ENCODE measurements around the gene OR5K1.

Gene OR5K1

GRCh38 chr3:98462901-98463300 lies at the start of gene OR5K1:
OR5K1 (plus strand) TSS chr3:98463201; CDS start chr3:98469577, 6,376 bp downstream.
- DNase-seq: no peak

DNA sequence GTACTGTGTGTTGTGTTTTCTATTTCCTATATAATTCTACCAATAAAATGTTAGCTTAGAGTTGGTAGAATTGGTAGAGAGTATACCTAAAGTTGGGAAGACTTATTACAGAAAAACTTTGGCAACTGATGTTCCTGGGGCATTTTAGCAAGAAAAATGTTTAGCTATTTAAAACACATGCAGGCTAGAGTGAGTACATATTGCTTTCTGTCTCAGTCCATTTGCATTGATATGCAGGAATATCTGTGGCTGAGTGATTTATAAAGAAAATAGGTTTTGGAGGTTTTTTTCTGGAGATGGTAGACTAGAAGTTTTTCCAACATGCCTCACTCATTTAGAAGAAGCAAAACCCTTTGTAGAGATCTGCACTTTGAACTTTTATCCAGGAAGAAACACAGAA lies 30.4 kb upstream of the OR5K1 start:
- DNase-seq: no peak

- DNase-seq: no peak
These were observed 29.2 kb upstream of the OR5K1 start for GRCh38 chr3:98433764-98434163.

GRCh38 chr3:98434412-98434811 lies 28.6 kb upstream of the OR5K1 start:
- DNase-seq: no peak

GRCh38 chr3:98440283-98440682 lies 22.7 kb upstream of the OR5K1 start:
- no peak for DNase-seq

DNA sequence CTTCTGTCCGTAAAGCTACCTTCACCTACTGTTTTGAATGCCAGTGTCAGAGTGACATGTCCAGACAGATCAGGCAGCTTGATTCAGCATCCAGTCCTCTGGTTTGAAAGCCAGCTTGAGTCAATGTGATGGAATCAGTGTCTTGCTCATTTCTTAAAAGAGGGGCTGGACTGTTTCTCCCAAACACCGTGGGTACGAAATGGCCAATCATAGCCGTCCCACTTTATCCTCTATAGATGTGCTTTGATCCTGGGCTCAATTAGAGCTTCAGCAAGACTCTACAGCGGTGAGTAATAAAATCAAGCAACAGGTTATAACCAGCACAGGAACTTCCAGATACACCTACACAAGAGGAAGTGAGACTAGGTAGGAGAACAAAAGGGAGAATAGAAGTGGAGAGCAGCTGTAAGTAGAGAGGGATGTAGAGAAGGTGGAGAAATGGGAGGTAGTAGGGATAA lies 17.0 kb upstream of the OR5K1 start:
- DNase-seq: no peak

DNA sequence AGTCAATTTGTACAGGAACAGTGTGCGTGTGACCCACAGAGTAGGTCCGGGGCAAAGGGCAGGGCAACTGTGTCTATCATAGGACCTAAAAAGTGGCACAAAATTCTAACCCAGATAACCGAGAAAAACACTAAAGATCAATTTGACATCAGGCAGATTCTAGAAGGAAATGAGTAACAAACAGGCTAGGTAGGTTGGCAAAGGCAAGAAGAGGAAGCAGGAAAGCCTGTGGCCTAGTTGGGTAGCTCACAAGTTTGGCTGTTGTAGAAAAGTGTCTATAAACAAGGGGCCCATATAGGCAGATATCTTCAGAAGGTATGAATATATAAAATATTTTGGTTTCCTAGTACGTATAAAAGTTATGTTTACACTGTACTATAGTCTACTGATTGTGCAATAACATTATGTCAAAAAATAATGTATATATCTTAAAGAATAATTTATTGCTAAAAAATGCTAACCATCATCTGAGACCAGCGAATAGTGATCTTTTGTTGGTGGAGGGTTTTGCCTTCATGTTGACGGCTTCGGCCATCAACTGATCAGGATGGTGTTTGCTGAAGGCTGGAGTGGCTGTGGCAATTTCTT lies 13.3 kb upstream of the OR5K1 start:
- no peak for DNase-seq

DNA sequence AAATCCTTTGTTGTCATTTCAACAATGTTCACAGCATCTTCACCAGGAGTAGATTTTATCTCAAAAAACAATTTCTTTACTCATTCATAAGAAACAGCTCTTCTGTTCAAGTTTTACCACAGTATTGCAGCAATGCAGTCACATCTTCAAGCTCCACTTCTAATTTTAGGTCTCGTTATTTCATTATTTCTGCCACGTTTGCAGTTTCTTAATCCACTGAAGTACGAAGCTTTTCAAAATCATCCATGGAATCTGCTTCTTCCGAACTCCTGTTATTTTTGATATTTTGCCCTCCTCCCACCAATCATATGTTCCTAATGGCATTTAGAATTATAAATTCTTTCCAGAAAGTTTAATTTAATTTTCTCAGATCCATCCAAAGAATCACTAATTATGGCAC lies 12.6 kb upstream of the OR5K1 start:
- no peak for DNase-seq

DNA sequence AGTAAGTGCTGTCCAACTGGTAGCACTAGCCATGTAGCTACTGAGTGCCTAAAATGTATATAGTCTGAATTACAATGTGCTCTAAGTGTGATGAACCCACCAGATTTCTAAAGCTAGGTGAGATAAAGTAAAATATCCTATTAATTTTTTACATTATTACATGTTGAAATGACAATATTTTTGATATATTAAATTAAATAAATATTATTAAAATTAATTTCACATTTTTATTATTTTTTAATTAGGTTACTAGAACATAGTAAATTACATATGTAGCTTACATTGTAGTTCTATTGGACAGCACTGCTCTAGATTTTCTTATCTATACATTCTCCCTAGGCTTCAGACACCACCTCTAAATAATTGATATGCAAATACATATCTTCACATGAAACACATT lies 9.2 kb upstream of the OR5K1 start:
- DNase-seq: no peak

DNA sequence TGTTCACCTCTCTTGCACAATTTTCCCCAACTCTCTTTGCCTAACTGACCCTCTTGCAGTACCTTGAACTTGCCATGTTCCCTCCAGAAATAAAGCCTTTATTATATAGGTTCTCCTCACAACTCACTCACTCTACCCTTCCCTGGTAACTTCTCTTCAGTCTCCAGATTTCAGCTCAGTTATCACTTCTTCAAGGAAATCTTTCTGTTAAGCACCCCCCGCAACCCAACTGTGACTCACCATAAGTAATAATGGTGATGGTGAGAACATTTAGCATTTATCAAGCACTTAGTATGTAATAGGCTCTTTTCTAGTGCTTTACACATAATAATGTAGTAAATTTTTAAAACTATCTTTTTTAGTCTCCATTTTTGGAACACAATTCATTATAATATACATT lies 8.1 kb upstream of the OR5K1 start:
- no peak for DNase-seq

GRCh38 chr3:98457543-98457942 lies 5.5 kb upstream of the OR5K1 start:
- DNase-seq: no peak

DNA sequence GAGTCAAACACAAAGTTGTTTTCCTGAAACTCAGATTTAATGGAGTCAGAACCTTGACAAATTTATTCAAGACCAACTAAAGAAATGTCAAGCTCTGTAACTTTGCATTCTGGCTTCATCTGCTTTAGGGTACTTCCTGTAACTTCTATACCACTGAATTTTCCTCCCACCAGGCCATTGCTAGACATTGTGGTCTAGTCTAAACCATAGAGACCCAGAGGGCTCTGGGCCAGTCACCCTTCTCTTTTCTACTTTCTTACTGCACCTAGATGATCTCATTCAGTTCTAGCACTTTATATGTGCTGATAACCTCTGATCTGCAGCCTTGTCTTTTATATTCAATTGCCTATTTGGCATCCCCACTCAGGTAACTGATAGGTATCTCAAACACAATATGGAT lies 2.8 kb upstream of the OR5K1 start:
- no peak for DNase-seq

- no peak for DNase-seq
These were observed 19.9 kb downstream of the OR5K1 start for GRCh38 chr3:98482717-98483482.

DNA sequence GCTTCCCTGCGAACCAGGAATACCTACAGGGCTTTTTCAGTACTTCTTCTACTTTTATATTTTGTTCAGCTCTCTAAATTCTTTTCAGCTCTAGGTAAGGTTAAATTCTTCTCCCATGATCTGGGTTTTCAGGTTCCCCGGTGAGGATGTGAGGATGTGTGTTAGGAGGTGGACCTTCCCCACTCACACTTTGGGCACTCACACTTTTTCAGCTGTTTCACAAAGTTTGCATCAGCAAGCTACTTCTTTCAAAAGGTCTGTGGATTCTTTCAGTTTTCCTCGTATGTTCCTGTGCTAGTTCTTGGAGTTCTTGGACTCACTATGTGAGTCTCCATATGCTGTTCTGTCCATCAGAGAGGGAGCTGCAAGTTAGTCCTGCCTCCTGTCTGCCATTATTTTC lies 20.6 kb downstream of the OR5K1 start:
- DNase-seq: no peak

DNA sequence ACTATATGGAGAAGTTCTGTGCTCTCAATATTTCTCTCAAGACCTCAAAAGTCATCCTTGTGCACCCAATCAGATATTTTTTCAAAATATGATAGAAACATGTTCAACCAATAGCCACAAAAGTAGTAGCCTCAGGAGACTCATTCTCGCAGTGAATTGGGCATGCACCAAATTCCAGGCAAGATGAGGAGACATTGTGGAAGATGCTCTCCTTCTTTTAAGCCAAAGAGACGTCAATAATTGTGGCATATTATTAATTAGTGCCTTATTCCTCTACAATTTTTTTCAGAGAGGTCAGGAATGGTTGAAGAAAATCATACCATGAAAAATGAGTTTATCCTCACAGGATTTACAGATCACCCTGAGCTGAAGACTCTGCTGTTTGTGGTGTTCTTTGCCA lies 34.4 kb downstream of the OR5K1 start, which contains the start of gene OR5K2:
OR5K2 (plus strand) TSS at position 301 of the 400 bp plus-strand sequence; CDS start at position 301, 0 bp downstream.
- no peak for DNase-seq

- no peak for DNase-seq
These were observed 37.0 kb downstream of the OR5K1 start for GRCh38 chr3:98500019-98500418.

DNA sequence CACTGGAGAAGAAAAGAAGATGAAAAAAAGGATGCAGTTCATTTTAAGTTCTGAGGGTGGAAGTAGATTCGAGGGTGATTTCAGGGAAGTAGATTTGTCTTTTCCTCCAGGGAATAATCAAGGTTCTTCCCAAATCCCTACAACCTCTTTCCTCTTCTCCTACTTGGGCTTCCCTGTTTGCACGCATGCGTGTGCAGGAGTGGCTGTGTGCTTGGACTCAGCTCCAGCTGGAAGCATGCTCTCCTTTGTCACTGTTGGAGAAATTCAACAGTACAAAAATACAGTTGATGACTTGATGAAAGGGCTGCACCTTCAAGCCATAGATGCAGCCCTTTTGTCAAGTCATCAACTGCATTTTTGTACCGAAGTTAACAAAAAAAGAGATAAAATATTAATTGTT lies 38.3 kb downstream of the OR5K1 start:
- no peak for DNase-seq

- no peak for DNase-seq
These were observed 39.0 kb downstream of the OR5K1 start for GRCh38 chr3:98501863-98502576.

DNA sequence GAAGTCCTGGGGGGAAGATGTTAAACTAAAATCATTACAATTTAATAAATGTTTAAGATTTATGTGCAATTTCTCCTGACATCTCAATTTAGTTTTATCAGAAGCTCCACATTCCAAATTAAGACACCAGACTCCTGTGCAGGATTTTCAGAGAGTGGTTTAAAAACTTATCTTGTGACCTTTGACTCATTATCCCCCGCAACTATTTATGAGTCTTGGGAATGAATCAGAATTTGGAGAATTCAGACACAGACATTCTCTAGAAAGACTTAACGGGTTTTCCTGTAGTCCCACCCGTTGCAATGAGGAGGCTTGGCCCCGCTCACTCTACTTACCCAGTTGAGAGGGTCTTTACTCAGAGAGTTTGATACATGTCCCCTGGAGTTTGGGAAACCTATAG lies 41.5 kb downstream of the OR5K1 start:
- no peak for DNase-seq

GRCh38 chr3:98508582-98508981 lies 45.6 kb downstream of the OR5K1 start:
- no peak for DNase-seq

DNA sequence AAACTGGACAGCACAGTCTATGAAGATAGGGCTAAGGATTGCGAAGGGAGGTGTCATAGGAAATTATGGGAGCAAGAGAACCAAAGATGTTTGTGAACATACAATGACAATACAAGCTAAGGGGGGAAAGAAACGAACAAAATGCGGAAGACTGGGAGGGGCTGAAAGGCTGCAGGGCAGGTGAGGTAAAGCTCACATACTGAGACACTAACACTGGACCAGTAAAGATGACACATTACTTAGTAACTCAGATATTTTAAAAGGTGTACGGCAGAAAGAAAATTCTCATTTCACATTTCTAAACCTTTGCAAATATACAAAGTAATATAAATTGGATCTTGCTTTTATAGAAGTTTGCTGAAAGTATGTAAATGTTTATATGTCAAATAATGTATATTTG lies 49.6 kb downstream of the OR5K1 start:
- DNase-seq: no peak

GRCh38 chr3:98513091-98513511 lies 50.1 kb downstream of the OR5K1 start:
- DNase-seq: peak; percentile 37

DNA sequence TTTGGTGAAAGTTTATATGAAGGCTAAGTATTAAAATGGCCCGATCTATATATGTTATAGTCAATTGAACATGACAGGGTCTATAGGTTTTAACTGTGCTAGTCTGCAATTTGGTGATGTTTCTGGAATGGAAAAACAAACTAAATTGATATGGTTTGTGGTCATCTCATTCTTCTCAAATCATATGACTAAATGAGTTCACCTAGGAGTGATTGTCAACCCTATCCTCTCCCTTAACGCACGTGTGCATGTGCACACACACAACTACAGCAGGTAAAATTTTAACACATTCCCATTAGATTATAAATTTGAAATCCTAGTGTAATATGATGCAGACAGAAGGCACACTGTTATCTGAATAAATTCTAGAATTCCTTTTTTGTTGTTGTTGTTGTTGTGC lies 50.7 kb downstream of the OR5K1 start:
- no peak for DNase-seq

GRCh38 chr3:98514948-98515347 lies 51.9 kb downstream of the OR5K1 start:
- DNase-seq: no peak

Measured in stimulated activated CD4-positive, alpha-beta T cell treated with anti-CD3 and anti-CD28 coated beads, Interleukin-1b, Interleukin-23, amount 100 ng/mL, for 48 hours (primary cell).